ENCODE measurements around the gene EREG.

EREG gene

GRCh38 chr4:74329307-74329706 is 35.6 kb upstream of the EREG start:
- no peak overlapping the region for H3K4me3 ChIP-seq (ENCODE audit: low read length)
- TF ChIP-seq CTCF (conservative IDR thresholded peaks at IDR 0.05; ENCODE audit: low read length): no peak
- no peak for DNase-seq (ENCODE audit: low read depth)

GRCh38 chr4:74330295-74330750 is 34.6 kb upstream of the EREG start:
- no peak overlapping the region for H3K4me3 ChIP-seq (ENCODE audit: low read length)
- DNase-seq (ENCODE audit: low read depth): no peak
- TF ChIP-seq CTCF (conservative IDR thresholded peaks at IDR 0.05; ENCODE audit: low read length): no peak

GRCh38 chr4:74331252-74331651 is 33.7 kb upstream of the EREG start:
- DNase-seq (ENCODE audit: low read depth): no peak
- no peak overlapping the region for H3K4me3 ChIP-seq (ENCODE audit: low read length)
- no peak for TF ChIP-seq CTCF (conservative IDR thresholded peaks at IDR 0.05; ENCODE audit: low read length)

- TF ChIP-seq CTCF (conservative IDR thresholded peaks at IDR 0.05; ENCODE audit: low read length): no peak
- no peak overlapping the region for H3K4me3 ChIP-seq (ENCODE audit: low read length)
- DNase-seq (ENCODE audit: low read depth): no peak
Observed at GRCh38 chr4:74331944-74332343, 33.0 kb upstream of the EREG start.

GRCh38 chr4:74334636-74335035 is 30.3 kb upstream of the EREG start:
- no peak for DNase-seq (ENCODE audit: low read depth)
- H3K4me3 ChIP-seq (ENCODE audit: low read length): no peak overlapping the region
- TF ChIP-seq CTCF (conservative IDR thresholded peaks at IDR 0.05; ENCODE audit: low read length): no peak

- no peak overlapping the region for H3K4me3 ChIP-seq (ENCODE audit: low read length)
- DNase-seq (ENCODE audit: low read depth): no peak
- no peak for TF ChIP-seq CTCF (conservative IDR thresholded peaks at IDR 0.05; ENCODE audit: low read length)
Observed at GRCh38 chr4:74335341-74336021, 29.5 kb upstream of the EREG start.

GRCh38 chr4:74338792-74339333 is 26.1 kb upstream of the EREG start:
- peak; percentile 8 for DNase-seq (ENCODE audit: low read depth)
- no peak for TF ChIP-seq CTCF (conservative IDR thresholded peaks at IDR 0.05; ENCODE audit: low read length)

More at GRCh38 chr4:74338792-74339333, 26.1 kb upstream of the EREG start:
- no peak overlapping the region for H3K4me3 ChIP-seq (ENCODE audit: low read length)
